ENCODE data around the gene STAC3.
A peak's percentile ranks its signal among the peaks of the same experiment; 100 is the strongest.
"Not testable (repeated sequence)": the region's sequence is repeated elsewhere in the genome, so short reads cannot be mapped to it uniquely, and the experiment has no call there.

The STAC3 gene

GRCh38 chr12:57276935-57277563 is 26.1 kb upstream of the STAC3 start:
- TF ChIP-seq, protein P1, sequence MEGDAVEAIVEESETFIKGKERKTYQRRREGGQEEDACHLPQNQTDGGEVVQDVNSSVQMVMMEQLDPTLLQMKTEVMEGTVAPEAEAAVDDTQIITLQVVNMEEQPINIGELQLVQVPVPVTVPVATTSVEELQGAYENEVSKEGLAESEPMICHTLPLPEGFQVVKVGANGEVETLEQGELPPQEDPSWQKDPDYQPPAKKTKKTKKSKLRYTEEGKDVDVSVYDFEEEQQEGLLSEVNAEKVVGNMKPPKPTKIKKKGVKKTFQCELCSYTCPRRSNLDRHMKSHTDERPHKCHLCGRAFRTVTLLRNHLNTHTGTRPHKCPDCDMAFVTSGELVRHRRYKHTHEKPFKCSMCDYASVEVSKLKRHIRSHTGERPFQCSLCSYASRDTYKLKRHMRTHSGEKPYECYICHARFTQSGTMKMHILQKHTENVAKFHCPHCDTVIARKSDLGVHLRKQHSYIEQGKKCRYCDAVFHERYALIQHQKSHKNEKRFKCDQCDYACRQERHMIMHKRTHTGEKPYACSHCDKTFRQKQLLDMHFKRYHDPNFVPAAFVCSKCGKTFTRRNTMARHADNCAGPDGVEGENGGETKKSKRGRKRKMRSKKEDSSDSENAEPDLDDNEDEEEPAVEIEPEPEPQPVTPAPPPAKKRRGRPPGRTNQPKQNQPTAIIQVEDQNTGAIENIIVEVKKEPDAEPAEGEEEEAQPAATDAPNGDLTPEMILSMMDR (IDR thresholded peaks at IDR 0.05), result no peak
- peaks cover 5% of the 10 kb centered on the region for H3K27me3 Mint-ChIP-seq (ENCODE audit: low read depth, poor library complexity)
- H3K36me3 Mint-ChIP-seq (ENCODE audit: low read depth), result peaks cover 77% of the 10 kb centered on the region
- H3K27ac Mint-ChIP-seq, result no peak overlapping the region
- peaks cover 38% of the 10 kb centered on the region for H3K4me1 Mint-ChIP-seq
- no peak overlapping the region for H3K4me3 Mint-ChIP-seq
- H3K9me3 Mint-ChIP-seq, result no peaks in the 10 kb centered on the region
- DNase-seq, result no peak

DNA sequence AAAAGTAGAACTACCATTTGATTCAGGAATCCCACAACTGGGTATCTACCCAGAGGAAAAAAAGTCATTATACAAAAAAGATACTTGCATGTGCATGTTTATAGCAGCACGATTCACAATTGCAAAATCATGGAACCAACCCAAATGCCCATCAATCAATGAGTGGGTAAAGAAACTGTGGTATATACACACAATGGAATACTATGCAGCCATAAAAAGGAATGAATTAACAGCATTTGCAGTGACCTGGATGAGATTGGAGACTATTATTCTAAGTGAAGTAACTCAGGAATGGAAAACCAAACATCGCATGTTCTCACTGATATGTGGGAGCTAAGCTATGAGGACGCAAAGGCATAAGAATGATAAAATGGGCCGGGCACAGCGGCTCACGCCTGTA is 25.2 kb upstream of the STAC3 start:
- Mint-ChIP-seq H3K36me3 (ENCODE audit: low read depth) (peaks cover 73% of the 10 kb centered on the region), H3K4me1 (peaks cover 36% of the 10 kb centered on the region)
- H3K9me3 Mint-ChIP-seq; H3K27ac Mint-ChIP-seq; H3K27me3 Mint-ChIP-seq (ENCODE audit: low read depth, poor library complexity); DNase-seq; H3K4me3 Mint-ChIP-seq: not testable (repeated sequence)

- TF ChIP-seq, protein P1 (IDR thresholded peaks at IDR 0.05), result no peak
- Mint-ChIP-seq H3K36me3 (ENCODE audit: low read depth) (peaks cover 68% of the 10 kb centered on the region), H3K27me3 (ENCODE audit: low read depth, poor library complexity) (peaks cover 5% of the 10 kb centered on the region), H3K9me3 (no peaks in the 10 kb centered on the region), H3K27ac (peak overlapping the region; percentile 81), H3K4me3 (no peak overlapping the region), H3K4me1 (peaks cover 15% of the 10 kb centered on the region)
- no peak for DNase-seq
Observed at GRCh38 chr12:57273516-57273915, 22.5 kb upstream of the STAC3 start.

GRCh38 chr12:57272337-57273151 is 21.6 kb upstream of the STAC3 start:
- Mint-ChIP-seq H3K27ac (peak overlapping the region; percentile 81), H3K4me1 (peaks cover 15% of the 10 kb centered on the region), H3K9me3 (no peaks in the 10 kb centered on the region), H3K27me3 (ENCODE audit: low read depth, poor library complexity) (peaks cover 5% of the 10 kb centered on the region), H3K4me3 (no peak overlapping the region), H3K36me3 (ENCODE audit: low read depth) (peaks cover 73% of the 10 kb centered on the region)
- TF ChIP-seq, protein P1 (IDR thresholded peaks at IDR 0.05), result no peak
- no peak for DNase-seq

DNA sequence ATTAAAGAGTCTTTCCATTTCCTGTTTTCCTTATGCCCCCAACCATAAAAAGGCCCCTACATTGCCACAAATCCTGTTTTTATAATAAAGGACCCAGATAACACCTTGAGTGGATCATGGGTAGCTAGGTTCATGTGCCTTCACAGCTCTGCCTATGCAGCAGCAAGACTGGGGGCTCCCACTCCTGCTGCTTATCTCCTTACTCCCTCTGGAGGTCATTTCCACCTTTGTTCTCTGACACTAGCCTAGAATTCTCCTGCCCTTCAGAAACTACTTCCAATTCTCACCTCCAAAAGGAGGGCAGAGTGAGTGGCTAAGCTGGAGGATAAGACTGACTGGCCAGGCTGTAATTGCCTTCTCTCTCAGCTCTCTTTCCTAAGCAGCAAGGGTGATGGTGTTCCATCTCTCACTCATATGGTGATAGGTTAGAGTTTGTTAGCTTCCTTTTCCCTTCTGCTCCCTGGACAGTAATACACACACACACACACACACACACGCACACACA is 20.0 kb upstream of the STAC3 start:
- no peak for DNase-seq
- peak overlapping the region; percentile 49 for H3K27ac Mint-ChIP-seq
- H3K9me3 Mint-ChIP-seq, result no peaks in the 10 kb centered on the region
- peaks cover 5% of the 10 kb centered on the region for H3K27me3 Mint-ChIP-seq (ENCODE audit: low read depth, poor library complexity)
- H3K36me3 Mint-ChIP-seq (ENCODE audit: low read depth), result peaks cover 73% of the 10 kb centered on the region
- peaks cover 15% of the 10 kb centered on the region for H3K4me1 Mint-ChIP-seq
- H3K4me3 Mint-ChIP-seq, result no peak overlapping the region
- TF ChIP-seq, protein P1 (IDR thresholded peaks at IDR 0.05), result no peak

GRCh38 chr12:57268264-57268663 is 17.3 kb upstream of the STAC3 start:
- H3K4me3 Mint-ChIP-seq, result no peak overlapping the region
- TF ChIP-seq, protein P1 (IDR thresholded peaks at IDR 0.05), result no peak
- no peaks in the 10 kb centered on the region for H3K9me3 Mint-ChIP-seq
- peaks cover 62% of the 10 kb centered on the region for H3K36me3 Mint-ChIP-seq (ENCODE audit: low read depth)
- H3K4me1 Mint-ChIP-seq, result peaks cover 17% of the 10 kb centered on the region
- no peak for DNase-seq
- peaks cover 5% of the 10 kb centered on the region for H3K27me3 Mint-ChIP-seq (ENCODE audit: low read depth, poor library complexity)
- H3K27ac Mint-ChIP-seq, result peak overlapping the region; percentile 78

All from nephron progenitor cell (in vitro differentiated cells).